ENCODE measurements around the gene SLC39A9.
"Not testable (repeated sequence)": the region's sequence is repeated elsewhere in the genome, so short reads cannot be mapped to it uniquely, and the experiment has no call there.

SLC39A9 gene

DNA sequence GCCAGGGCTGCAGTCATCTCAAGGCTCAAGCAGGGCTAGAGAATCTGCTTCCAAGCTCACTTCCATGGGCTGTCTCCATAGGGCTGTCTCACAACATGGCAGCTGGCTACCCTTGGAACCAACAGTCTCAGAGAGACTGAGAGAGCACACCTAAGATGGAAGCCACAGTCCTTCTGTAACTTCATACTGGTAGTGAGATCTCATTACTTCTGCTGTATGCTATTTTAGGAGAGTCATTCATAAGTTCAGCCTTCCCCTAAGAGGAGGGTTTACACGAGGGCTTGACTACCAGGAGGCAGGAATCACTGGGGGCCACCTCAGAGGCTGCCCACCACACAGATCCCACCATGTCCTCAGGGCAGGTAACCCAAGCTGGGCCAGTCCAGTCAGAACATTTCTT lies 30.1 kb upstream of the SLC39A9 start:
- no peak for DNase-seq

DNA sequence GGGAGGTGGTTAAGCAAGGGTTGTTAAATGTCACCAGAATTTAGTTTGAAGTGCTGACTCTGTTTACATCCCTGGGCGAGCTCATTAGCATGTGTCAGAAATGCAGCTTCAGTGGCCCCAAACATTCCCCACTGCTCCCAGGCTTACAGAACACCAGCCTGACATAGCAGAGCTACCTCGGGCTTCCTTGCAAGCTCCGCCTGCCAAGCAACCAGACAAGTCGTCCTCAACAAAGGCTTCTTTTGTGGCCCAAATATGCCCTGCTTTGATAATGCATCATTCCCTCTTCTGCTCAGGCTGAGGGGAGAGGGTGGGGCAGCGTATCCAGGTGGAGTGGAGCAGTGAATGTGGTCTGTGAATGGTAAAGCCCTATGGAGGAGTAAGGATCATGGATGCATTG lies 28.4 kb upstream of the SLC39A9 start:
- DNase-seq, result no peak

DNA sequence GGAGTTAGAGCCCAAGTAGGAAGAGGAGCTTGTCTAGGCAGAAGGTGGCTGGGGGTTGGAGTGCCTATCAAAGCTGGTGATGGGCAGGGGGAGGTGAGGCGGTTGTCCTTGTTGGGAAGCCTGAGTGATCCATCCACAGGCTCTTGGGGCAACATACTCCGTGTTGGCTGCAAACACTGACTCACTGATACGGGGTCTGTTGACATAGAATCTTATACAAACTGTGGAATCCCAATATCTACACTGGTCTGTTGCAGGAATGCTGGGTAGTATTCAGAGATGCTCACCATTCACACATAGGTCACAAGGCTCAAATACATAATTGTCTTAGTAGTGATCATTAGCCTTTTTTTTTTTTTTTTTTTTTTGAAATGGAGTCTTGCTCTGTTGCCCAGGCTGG lies 26.3 kb upstream of the SLC39A9 start:
- no peak for DNase-seq

DNA sequence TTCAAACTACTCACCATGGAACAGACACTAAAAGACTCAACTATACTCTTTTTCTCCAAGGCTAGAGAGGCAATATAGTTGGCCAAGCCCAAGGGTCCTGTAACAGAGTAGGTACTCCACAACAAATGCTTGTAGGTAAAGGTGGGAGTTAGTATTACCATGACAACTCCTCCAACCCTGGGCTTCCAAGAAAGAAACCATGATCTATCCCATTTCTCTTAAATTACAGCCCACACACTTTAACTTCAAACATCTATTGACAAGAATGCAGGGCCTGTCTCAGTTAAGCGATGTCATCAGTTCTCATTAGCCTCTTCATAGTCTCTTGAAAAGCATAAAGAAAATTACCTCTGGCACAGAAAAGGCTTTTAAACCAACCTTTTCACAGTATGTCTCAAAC lies 25.4 kb upstream of the SLC39A9 start:
- no peak for DNase-seq

DNA sequence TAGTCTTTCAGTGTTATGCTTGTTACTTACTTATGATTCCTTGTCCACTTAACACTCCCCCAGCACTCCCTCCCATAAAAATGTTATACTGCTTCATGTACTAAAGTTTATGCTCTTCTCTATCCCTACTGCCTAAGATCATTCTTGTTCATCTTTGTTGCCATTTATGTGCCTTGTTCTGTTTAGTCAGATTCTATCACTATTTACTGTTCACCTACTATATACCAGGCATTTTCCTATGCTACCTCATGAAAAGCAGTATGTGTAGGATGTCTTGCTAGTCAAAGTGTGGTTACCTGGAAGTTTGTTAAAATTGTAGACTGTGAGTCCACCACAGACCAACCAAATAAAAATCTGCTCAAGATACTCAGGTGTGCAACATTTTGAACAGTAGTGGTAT lies 24.3 kb upstream of the SLC39A9 start:
- no peak for DNase-seq

DNA sequence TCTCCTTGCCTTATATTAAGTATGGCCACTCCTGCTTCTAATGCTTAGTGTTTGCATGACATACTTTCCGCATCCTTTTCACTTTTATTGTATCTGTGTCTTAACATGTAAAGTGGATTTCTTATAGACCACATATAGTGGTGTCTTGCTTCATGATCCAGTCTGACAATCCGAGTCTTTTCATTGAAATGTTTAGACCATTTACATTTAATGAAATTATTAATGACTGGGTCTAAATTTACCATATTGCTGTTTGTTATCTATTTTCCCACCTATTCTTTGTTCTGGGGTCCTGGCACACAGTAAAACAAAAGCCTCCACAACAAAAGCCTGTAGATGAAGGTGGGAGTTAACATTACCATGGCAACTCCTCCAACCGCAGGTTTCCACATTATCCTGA lies 23.3 kb upstream of the SLC39A9 start:
- no peak for DNase-seq

DNA sequence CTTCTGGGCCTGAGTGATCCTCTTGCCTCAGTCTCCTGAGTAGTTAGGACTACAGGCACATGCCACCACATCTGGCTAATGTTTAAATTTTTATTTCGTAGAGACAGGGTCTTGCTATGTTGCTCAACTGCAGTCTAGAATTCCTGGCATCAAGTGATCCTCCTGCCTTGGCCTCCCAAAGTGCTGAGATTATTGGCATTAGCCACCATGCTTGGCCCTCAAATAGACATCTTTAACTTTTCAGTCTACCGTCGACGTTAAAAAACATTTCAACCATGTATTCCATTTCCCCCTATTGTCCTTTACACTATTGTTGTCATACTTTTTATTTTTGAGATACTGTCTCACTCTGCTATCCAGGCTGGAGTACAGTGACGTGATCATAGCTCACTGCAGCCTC lies 22.8 kb upstream of the SLC39A9 start:
- no peak for DNase-seq

DNA sequence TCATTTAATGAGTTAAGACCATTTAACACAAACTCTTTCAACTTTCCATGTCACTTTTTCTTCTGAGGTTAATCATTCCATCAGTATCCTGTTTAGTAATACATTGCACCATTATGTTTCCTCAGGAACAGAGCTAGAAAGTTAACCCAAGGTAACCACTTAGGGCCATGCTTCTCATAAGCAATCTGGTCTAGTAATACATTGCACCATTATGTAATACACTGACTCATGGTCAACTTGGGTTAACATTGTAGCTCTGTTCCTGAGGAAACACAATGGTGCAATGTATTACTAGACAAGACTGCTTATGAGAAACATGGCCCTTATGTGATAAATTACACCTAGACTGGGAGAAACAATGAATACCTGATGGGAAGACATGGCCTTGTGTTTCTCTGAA lies 22.1 kb upstream of the SLC39A9 start:
- DNase-seq, result no peak

DNA sequence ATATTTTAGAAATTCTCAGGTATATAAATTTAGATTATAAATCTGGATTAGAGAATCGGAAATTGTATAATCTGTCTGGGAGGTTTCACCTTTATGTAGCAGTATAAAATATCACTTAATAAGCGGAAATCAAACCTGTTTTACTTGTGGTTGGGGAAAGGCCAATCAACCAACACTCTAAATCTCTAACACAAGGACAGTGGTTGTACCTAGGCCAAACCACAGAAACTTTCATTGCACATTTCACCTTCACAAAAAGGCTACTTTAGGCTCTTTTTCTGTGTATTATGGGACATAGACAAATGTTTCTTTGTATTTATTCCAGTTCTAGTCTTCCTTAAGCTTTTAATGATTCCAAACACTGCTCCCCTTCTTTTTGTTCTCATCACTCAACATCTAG lies 20.2 kb upstream of the SLC39A9 start:
- no peak for DNase-seq

DNA sequence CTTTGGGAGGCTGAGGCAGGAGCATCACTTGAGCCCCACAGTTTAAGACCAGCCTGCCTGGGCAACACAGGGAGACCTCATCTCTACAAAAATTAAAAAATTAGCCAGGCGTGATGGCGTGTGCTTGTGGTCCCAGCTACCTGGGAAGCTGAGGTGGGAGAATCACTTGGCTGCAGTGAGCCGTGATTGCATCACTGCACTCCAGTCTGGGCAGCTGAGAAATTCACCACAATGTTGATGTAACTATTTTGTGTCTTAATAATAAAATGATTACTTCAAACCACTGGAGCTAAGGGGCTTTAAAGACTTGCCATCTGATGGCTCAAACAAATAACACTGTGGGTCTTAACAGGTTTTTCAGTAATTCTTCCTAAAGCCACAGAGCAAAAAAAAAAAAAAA lies 11.2 kb upstream of the SLC39A9 start:
- DNase-seq, result no peak

DNA sequence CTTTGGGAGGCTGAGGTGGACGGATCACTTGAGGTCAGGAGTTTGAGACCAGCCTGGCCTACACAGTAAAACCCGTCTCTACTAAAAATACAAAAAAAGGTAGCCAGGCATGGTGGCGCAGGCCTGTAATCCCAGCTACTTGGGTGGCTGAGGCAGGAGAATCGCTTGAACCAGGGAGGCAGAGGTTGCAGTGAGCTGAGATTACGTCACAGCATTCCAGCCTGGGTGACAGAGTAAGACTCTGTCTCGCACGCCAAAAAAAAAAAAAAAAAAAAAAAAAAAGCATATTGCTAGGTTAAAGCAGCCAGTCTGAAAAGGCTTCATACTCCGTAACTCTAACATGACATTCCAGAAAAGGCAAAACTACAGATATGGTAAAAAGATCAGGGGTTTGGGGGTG lies 7.1 kb upstream of the SLC39A9 start:
- not testable (repeated sequence) for DNase-seq

DNA sequence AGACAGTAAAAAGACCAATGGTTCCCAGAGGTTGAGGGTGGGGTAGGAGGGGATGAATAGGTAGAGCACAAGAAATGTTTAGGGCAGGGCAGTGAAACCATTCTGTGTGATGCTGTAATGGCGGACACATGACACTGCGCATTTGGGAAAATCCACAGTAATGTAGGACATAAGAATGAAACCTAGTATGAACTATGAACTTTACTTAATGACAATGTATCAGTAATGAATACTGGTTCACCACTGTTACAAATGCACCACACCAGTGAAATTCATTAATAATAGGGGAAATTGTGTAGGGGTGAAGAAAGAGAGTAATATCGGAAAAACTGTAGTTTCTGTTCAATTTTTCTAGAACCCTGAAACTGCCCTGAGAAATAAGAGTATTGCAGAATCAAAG lies 6.0 kb upstream of the SLC39A9 start:
- no peak for DNase-seq

DNA sequence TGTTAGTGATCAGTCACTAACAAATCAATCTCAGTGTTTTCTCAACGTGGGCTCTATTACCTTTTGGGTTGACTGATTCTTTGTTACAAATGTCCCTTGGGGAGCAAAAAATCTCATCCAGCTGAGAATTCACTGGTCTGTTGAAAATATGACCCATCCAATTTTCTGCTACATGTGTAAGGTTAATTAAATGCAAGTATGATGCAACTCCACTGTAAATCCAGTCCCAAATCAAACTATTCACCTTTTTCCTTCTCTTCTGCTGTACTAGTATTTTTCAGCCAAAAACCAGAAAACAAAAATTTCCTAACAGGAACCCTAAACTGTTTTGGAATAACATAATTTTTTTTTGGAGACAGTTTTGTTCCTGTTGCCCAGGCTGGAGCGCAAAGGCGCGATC lies 2.6 kb upstream of the SLC39A9 start:
- DNase-seq, result no peak

DNA sequence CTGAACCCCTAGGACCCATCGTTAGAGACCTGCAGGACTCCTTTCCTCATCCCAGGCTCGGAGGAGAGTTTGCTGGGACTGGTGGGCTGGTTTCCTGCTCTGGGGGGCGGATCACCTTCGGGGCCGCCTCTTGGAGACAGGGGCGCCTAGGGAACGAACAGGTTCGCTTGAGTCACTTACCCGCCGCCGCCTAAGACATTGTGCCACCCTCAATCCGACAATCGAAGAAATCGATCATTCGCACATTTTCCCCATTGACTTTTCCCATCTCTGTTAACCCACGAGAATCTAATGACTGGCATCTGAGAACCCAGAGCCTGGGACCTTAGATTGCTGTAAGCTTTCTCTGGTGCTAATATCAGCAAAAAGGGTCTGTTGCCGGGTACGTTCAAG lies 322 bp downstream of the SLC39A9 start:
- no peak for DNase-seq

DNA sequence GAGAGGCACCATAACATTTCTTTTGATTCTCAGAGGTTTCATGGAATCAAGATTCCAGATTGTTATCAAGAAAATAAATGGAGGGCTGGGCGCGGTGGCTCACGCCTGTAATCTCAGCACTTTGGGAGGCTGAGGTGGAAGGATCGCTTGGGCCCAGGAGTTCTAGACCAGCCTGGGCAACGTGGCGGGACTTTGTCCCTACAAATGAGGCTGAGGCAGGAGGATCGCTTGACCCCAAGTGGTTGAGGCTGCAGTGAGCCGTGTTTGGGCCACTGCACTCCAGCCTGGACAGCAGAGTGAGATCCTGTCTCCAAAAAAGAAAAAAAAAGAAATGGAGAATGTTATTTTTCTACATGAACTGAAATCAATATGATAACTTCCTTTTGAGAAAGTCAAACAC lies 1.3 kb downstream of the SLC39A9 start:
- no peak for DNase-seq

DNA sequence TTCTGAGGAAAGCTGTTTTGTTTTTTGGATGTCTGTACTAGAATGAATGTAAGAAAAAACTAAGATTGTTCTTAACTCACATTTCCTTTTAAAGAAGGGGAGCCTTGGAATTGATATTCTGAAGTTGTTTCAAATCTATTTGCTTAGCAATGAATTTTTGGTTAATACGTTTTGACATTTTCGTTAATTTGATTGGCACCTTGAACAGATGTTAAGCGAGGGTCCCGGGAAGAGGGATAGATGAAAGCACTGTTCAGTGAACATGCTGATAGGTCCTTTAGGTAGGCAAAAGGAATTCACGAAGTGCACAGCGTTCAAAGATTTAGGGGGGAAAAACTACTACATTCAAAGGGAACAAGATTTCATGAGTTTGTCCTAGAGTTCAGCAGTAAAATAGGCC lies 1.7 kb downstream of the SLC39A9 start:
- DNase-seq, result no peak

DNA sequence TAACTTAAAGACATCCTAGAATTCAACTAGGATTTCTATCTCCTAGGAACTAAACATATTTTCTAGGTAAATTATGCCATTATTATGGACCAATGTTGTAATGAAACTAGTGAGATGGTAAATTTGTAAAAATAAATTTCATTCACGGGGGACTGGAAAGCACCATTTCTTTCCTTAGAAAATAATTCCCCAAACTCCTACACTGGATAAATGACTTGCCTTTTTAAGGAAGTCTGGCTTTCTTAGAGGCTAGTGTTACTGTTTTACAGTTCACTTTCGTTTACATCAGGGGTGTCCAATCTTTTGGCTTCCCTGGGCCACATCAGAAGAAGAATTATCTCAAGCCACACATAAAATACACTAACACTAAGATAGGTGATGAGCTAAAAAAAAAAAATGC lies 3.3 kb downstream of the SLC39A9 start:
- no peak for DNase-seq

DNA sequence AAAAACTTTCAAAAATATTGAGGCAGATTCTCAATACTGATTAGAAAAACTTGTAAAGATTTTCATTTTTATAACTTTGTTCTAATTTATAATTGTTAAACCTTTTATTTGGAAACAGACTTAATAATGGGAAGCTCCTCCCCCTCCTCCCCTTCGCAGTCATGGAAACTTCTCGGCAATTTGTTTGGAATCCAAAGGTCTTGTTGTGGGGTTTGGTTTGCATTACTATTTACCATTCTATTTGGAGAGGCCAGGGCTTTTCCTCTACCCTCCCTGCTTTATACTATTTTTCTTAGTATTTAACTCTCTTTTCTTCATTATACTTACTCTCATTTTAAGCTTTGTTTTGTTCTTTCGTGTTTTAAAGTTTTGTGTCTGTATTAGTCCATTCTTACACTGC lies 6.0 kb downstream of the SLC39A9 start:
- DNase-seq, result no peak

DNA sequence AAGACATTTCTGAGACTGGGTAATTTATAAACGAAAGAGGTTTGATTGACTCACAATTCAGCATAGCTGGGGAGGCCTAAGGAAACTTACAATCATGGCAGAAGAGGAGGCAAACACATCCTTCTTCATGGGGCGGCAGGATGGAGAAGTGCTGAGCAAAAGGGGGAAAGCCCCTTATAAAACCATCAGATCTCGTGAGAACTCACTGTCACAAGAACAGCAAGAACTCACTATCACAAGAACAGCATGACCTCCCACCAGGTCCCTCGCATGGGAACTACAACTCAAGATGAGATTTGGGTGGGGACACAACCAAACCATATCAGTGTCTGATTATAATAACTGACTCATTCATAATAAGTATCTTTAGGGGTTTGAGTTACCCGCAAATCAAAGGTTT lies 6.4 kb downstream of the SLC39A9 start:
- no peak for DNase-seq

DNA sequence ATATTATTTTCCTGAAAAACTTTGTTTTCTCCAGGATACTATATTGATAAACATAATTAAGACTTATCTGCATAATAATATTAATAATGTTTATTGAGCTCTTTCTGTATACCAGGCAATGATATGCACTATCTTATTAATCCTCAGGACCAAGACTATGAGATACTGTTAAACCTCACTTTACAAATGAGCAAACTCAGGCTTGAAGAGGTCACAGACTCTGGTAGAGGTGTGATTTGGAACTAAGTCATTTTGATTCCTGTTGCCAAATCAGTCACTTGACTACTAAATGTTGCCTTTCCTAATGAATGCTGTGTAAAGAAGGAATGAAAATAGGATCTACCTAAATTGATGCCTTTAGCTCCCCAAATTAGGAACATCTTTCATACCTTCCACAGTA lies 7.3 kb downstream of the SLC39A9 start:
- no peak for DNase-seq

DNA sequence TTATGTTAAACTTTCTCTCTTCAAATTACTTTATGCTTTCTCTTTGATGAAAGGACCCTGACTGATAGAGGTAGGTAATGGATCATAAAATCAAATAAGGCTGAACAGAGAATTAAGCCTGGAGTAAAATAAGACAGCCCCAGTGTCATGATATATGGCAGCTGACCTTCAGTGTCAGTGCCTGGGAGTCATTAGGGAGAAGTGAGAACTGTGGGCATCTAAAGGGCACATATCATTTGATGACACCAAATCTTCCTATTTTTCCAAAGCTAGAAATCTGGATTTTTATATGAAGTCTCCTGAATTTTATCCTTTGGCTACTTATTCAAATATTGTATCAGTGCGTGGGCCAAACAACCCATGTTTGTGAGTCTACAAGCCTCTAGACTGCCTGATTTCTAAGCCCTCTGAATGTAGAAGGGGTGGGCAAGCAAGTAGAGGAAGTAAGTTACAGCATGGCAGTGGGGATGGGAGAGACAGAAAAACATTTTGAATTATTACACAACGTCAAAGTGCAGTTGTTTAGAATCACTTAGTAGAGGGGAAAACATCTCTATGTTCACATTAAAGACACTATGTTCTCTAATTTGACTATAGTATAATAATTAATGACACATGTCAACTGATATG lies 10.0 kb downstream of the SLC39A9 start:
- DNase-seq, result no peak

DNA sequence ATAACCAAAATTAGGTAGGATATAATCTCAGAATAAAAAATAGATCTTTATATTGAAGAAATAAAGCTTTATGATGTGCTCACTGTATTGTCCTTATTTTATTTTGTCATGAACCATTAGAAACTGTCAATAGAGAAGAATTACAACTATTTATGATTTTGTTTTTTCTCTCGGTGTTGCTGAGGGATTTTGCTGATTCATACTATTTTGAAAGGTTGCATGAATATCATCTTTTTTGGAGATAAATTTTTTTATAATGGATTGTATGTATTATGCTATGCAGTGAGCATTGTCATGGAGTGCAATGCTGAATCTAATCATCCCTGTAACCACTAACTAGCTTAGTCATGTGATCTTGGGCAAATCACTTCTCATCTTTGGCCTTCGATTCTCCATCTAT lies 15.0 kb downstream of the SLC39A9 start:
- no peak for DNase-seq

DNA sequence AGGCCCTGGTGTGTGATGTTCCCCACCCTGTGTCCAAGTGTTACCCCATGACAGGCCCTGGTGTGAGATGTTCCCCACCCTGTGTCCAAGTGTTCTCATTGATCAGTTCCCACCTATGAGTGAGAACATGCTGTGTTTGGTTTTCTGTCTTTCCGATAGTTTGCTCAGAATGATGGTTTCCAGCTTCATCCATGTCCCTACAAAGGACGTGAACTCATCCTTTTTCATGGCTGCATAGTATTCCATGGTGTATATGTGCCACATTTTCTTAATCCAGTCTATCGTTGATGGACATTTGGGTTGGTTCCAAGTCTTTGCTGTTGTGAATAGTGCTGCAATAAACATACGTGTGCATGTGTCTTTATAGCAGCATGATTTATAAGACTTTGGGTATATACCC lies 17.6 kb downstream of the SLC39A9 start:
- DNase-seq, result not testable (repeated sequence)

DNA sequence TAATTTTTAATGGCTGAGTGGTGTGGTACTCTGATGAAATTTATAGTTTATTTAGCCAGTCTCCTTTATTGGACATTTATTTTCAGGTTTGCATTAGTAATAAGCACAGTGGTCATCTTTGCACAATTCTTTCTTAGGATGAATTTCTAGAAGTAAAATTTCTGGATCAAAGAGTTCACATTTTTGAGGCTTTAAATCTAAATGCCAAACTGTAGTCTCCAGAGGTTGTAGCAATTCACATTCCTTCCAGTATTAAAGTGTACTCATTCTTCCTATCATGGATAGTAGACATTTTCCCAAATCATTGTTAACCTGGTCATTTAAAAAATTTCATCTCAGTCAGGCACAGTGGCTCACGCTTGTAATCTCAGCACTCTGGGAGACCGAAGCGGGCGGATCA lies 24.8 kb downstream of the SLC39A9 start:
- no peak for DNase-seq

DNA sequence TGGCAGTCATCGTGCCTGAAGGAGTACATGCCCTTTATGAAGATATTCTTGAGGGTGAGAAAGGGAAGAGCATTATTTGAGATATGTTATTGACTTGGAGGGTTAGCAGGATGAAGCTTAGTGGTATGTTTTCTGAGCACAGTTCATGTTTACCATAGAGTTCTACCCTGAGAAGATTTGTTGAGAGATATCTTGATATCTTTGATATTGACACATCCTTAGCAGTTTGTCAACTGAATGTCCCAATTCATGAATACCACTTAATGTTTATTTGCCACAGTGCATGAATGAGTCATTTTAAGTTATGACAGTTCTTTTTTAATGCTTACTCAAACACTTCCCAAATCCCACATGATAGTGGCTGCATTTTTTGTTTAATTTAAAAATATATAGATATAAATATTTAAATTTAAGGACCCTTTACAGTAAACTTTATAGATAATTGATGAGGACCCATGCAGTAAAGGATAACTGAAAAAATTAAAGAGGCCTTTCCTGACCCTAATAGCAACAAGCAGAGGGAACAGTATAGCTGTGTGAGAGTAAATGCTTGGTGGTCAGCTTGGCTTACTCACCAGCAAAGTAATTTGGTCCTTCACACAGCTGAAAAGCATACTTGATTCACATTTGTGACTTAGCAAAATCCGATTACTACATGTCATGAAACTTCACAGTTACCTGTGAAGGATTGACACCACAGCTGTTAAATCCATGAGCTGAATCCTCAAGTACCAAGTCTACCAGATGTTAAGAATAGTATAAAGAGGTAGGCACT lies 25.8 kb downstream of the SLC39A9 start:
- DNase-seq, result no peak
